SW 1271 (cell line): Measurements from ENCODE around the gene NECAB3.

Source experiments
- DNase-seq, 2 experiments: peaks; one replicate each; lab custom pipeline; 2025; lab: John Stamatoyannopoulos, UW

The NECAB3 gene

DNA sequence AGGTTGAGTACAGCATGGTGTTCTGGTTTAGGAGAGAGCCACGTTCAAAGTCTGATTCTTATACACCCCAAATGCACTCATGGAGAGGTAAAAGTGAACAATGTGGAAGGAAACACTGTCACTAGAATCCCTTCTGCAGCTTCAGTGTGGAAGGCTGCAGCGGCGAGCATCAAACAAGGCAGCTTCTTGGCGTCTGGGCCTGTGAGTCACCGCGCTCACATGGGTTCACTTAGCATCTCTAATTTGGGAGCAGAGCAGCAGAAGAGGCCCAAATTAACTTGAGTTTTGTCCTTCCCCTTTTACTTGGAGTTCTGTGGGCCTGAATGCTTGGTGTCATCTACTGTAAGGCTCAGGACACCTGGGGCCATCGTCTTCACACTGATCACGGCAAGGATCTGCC, 22.9 kb upstream of the NECAB3 start:
- DNase-seq: no peak

- DNase-seq: no peak
Observed at GRCh38 chr20:33696448-33696847, 22.2 kb upstream of the NECAB3 start.

DNA sequence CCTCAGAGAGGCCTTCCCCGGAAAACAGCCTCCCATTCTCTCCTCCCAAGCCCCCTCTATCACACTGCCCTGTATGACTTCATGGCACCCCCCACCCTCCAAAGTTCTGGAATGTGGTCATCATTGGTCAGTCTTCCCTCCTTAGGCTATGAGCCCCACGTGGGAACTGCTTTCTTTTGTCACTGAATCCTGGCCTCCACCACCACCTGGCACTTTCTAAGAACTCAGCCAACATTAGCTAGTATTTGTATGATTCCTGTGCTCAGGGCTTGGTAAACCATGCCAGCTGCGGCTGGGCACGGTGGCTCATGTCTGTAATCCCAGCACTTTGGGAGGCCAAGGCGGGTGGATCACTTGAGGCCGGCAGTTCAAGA, 20.4 kb upstream of the NECAB3 start:
- DNase-seq: no peak

GRCh38 chr20:33693741-33694638, 19.8 kb upstream of the NECAB3 start:
- no peak for DNase-seq

DNA sequence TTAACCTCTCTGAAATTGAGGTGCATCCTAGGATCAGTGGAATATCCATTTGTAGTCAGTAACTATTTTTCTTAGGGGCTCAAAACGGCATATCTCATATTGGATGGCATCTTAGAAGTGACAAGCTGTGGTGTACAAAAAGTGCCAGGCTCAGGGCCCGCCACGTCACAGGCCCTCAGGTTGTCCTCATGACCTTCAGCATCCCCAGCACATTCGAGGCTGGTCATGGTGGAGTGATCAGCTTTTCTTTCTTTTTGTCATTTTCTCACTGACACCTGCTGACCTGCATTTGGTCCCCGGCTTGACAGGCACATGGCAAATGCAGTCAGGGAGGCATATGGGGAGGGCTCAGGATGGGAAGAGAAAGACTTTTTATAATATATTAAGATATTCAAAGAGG, 19.1 kb upstream of the NECAB3 start:
- DNase-seq: no peak

- no peak for DNase-seq
Observed at GRCh38 chr20:33689973-33690372, 15.7 kb upstream of the NECAB3 start.

DNA sequence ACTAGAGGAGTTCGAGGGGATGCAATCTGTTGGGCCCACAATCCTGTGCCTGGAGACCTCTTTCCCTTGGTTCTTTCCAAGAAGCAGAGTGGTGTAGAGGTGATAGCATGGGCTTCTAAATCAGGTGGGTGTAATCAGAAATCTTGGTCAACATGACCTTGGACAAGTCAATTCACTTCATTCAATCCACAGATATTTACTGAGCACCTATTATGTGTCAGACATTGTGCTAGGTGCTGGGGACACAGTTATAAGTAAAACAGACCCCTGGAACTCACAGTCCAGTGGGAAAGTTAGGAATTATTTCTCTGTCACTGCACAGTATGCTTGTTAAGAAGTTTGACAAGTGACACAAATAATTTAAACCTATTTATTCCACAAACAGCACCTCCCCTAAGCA, 15.3 kb upstream of the NECAB3 start:
- DNase-seq: no peak

DNA sequence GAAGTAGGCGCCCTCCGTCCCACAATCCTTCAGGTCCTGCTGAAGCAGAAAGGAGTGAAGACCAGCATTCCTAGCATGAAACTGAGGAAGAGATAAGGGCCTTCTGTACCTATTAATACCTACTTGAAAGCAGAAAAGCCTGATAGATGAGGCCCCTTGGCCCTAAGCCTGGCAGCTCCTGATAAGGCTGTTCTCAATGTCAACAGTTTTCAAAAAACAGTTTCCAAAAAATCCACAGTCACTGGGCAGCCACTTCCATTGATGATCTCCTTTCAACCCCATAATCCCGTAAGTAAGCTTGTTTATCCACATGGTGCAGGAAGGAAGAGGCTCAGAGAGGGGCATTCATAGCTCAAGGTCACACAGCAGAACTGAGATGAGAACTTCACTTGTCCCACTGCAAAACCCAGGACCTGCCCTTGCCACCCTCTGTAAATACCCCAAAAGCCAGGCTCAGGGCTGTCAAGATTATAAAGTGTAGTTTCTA, 14.8 kb upstream of the NECAB3 start:
- DNase-seq: no peak

- no peak for DNase-seq
Observed at GRCh38 chr20:33687993-33688937, 14.0 kb upstream of the NECAB3 start.

DNA sequence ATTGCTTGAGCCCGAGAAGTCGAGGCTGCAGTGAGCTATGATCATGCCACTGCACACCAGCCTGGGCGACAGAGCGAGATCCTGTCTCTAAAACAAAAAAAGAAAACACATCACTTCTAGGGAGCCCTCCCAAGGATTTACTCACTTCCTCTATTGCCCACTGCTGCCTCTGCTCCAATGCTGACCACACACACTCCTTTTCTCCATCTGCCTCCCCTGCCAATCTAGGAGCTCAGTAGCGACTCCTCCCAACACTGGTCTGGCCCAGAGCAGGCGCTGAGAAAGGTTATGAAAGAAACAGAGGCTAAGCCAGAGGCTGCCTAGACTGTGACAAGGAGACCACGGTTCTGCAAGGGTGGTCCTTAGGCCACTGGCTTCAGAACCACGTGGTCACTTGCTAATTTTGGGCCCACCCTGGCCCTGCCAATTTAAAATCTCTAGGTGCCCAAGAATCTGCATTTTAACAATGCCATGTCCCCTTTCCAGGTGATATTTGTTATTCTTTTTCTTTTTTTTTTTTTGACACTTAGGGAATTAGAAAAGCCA, 13.2 kb upstream of the NECAB3 start:
- DNase-seq: no peak

DNA sequence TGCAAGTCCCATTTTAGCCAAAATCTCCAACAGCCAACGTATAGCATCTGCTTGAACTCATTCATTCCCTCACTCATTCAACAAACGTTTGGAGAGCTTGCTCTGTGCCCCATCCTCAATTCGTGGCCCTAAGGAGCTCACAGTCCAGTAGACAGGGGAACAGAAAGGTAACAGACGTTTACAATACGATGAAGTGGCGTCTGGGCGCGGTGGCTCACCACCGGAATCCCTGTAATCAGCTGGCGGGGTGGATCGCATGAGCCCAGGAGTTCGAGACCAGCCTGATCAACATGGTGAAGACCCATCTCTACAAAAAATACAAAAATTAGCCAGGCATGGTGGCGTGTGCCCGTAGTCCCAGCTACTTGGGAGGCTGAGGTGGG, 12.7 kb upstream of the NECAB3 start:
- no peak for DNase-seq

DNA sequence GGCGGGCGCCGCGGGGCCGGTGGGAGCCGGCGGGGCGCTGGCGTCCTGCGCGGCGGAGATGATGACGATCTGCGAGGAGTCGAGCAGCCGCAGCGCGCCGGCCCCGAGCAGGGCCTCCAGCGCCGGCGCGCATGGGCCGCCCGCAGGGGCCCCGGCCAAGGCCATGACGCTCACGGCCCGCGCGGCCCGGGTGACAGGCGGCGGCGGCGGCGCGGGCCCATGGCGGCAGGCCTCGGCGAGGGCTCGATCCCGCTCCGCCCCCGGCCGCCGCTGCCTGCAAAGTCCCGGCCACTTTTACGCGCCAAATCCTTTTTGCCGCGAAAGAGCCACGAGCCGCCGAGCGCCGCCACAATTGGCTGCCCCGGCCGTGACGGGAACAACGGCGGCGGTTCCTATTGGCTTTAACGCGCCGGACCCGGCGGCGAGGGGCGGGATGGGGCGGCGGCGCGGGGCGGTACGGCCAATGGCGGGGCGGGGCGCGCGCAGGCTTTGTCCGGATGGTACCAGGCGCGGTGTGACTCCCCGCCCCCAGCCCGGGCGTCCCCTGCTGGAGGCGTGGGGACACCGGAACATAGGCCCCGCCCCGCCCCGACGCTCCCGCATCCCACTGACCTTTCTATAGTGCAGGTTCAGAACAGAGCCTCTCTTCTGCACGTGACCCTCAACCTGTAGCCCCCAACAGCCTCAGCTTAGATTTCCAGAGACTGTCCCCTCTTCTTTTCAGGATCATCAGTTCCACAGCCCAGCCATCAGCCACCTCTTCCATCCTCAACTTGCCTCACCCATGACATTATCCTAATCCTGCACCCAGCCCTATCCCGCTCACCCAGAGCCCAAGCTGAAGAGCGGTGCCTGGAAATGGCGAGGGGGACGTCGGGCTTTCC, 12.1 kb upstream of the NECAB3 start, which contains the start of gene E2F1:
Gene E2F1, minus strand, starts transcription at position 286 of the 884 bp plus-strand sequence. Its CDS starts 121 bp downstream, at position 165.
- peak; percentile 99 to 100 for DNase-seq

DNA sequence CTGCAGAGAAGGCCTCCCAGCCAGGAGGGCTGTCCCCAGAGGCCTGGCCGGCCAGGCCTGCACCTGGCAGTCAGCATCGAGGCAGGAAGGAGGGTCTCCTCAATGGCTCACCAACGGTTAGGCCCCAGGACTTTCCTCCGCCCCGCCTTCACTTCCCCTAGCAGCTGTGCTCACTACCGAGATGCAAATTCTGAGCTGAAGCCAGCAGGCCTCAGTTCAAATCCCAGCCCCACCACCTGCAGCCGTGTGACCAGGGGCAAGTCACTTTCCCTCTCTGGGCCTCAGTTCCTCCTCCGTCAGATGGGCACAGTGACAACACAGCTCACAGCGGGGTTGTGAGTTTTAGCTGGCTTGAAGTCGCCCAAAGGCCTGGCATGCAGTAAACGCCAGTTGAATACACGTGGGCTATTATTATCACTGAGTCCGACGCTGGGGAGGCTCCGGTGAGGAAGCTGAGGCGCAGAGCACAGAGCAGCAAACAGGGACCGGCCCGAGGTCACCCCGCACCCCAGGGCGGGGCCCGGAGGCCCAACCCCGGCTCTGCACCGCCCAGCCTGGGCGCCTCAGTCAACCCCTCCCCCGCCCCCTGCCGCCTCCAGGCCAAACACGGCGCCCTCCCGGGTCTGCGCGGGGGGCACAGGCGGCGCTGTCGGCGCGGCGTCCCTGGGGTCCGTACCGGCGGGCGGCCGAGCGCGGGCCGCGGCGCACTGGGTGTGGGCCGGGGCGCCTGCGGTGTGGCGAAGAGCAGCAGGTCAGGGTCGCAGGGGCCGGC, 11.3 kb upstream of the NECAB3 start:
- DNase-seq: peak; percentile 61 to 67

DNA sequence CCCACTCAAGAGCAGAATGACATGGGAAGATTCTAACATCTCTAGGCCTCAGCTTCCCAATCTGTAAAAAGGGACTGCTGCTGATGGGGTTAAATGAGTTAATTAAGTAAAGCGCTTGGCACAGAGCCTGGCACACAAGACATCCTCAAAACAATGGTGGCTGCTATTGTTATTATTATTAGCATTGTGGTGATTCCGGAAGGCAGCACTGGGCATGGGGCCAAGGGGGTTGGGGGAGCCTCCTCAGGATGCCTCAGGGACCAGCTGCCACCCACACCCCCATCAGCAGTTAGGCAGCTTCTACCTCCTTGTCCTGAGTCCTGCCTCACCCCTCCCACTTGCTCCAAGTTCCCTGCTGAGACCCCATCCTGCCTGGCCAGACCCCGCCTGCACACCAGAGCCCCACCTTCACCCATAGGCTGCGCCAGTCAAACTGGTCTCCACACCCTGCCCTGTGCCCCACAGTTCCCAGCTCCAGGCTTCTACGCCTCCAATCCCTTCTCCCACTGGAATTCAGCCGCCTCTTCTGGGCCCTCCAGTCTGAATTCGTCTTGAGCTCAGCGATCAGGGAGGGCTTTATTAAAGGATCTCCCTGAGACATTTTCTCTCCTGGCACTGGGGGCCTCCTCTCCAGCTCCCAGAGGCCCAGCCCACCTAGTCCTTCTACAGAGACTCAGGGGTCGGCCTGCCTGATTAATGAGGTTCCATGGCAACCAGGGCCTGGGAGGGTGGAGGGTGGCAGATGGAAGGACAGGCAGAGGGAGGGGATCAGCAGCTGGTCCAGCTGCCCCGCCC, 10.5 kb upstream of the NECAB3 start:
- DNase-seq: no peak

GRCh38 chr20:33681728-33682353, 7.6 kb upstream of the NECAB3 start:
- DNase-seq: no peak

DNA sequence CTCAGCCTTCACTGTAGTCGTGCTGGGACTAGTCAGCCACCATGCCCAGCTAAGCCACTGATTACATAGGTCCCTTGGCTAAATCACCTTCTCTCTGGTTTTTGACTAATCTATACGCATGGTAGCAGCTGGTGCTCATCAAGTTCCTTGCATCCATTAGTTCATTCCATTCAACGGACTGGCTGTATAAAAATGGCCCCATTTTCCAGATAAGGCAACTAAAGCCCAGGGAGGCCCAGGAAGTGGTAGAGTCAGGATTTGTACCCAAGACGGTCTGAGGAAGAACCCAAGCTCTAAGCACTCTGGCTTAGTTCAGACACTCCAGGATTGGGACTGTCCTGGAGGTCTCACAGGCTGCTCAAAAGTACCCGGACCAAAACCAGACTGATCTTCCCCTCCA, 7.1 kb upstream of the NECAB3 start:
- no peak for DNase-seq

GRCh38 chr20:33680686-33681085, 6.5 kb upstream of the NECAB3 start:
- DNase-seq: no peak

DNA sequence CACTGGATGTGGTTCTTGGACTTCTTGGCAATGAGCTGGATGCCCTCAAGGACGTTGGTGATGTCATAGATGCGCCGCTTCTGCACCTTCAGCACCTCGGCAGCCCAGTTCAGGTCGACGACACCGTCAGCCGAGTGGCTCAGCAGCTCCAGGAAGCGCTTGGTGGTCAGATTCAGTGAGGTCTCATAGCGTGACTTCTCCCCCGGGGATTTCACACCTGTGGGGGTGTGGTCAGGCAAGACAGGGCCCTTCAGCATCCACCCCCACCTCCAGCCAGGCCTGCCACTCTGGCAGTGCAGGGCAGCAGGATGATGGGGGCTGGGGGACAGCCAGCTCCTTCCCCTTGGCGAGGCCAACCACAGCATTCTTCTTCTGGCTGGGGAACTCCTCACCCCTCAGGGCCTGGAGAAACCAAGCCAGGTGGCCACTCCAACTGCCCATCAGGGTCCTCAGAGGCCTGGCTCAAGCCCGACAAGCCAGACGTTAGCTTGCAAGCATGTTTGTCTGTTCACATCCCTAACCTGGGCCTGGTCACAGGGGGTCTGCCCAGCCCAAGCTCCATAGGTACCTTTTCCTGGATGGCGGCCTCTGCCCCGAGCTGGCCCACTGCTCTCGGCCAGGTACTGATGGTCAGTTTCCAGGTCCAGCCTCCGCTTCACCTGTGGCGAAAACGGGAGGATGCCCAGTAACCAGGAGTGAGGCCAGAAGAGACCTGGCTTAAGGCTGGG, 5.7 kb upstream of the NECAB3 start:
- DNase-seq: no peak
